HL-60 (cell line): ENCODE results near the gene SORCS1.

Experiments
- DNase-seq, 2 experiments: peaks; one replicate each; pipeline ENCODE4 v3.0.0-alpha.2; 2010 to 2020; ENCODE audit warnings: low read depth in 1 of 2, low spot score in 1 of 2
- H3K27ac ChIP-seq: fragments of 250-450 bp; sonication (Bioruptor Pico); replicated peaks from 2 replicates; pipeline ENCODE4 v1.5.1; 2020; ENCODE audit warnings: mild to moderate bottlenecking, moderate library complexity
- H3K27me3 ChIP-seq: fragments of 250-450 bp; sonication (Bioruptor Pico); 2 replicates; pipeline ENCODE4 v1.5.1; 2021; ENCODE audit warnings: mild to moderate bottlenecking, moderate library complexity; ENCODE audit not compliant: insufficient read depth, poor library complexity, severe bottlenecking
- H3K4me3 ChIP-seq: replicated peaks from 2 replicates; pipeline ENCODE4 v1.5.1; 2011; ENCODE audit warnings: mild to moderate bottlenecking, control low read depth, low read length; ENCODE audit not compliant: insufficient read depth
- CTCF ChIP-seq: IDR thresholded peaks from one replicate; pipeline ENCODE4 v1.5.1; 2011; ENCODE audit warnings: low read length, control low read depth, inconsistent platforms; ENCODE audit not compliant: insufficient read depth
- GABPA ChIP-seq: IDR thresholded peaks from 2 replicates; pipeline ENCODE4 v1.6.1; 2012; ENCODE audit warnings: low read depth
- POLR2AphosphoS5 ChIP-seq: IDR thresholded peaks from 2 replicates; pipeline ENCODE4 v1.6.1; 2012; ENCODE audit warnings: low read depth
- REST ChIP-seq: IDR thresholded peaks from 2 replicates; pipeline ENCODE4 v1.6.1; 2012; ENCODE audit warnings: low read depth; ENCODE audit not compliant: insufficient replicate concordance
- SPI1 ChIP-seq: IDR thresholded peaks from 2 replicates; pipeline ENCODE4 v1.6.1; 2012; ENCODE audit warnings: low read depth, mild to moderate bottlenecking, borderline replicate concordance

SORCS1 gene

GRCh38 chr10:106655636-106656035, 508.9 kb downstream of the SORCS1 start:
- TF ChIP-seq CTCF = no peak
- TF ChIP-seq GABPA = no peak
- no peak for TF ChIP-seq POLR2AphosphoS5
- TF ChIP-seq REST = no peak
- Histone ChIP-seq H3K4me3 (no peak overlapping the region), H3K27ac (no peak overlapping the region), H3K27me3 (no peaks in the 10 kb centered on the region)
- DNase-seq = no peak

DNA sequence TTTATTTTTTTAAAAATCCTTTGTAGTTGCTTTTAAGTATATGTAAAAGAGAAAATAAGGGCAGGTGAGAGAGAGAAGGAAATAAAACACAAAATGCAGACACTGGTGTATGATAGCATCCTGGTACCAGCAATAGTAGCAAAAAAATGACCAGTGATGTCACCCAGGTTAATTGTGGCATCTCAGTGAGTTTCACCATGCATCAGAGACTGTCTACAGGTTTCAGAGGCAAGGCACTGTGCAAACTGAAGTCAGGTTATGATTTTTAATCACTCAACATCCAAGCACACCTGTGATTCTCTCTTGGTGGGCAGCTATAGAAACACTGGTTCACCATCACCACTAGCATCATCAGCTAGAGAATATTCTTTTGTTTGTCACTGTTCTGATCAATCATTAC, 509.3 kb downstream of the SORCS1 start:
- no peak overlapping the region for H3K27ac ChIP-seq
- DNase-seq = no peak

GRCh38 chr10:106652279-106652678, 512.2 kb downstream of the SORCS1 start:
- H3K4me3 ChIP-seq = no peak overlapping the region
- TF ChIP-seq SPI1 (no peak), CTCF (no peak), GABPA (no peak), POLR2AphosphoS5 (no peak), REST (no peak)
- H3K27me3 ChIP-seq = no peaks in the 10 kb centered on the region
- DNase-seq = no peak
- no peak overlapping the region for H3K27ac ChIP-seq

More for the DNA sequence above, 509.3 kb downstream of the SORCS1 start:
- no peak overlapping the region for H3K4me3 ChIP-seq
- no peak for TF ChIP-seq POLR2AphosphoS5
- no peak for TF ChIP-seq SPI1
- TF ChIP-seq REST = no peak
- TF ChIP-seq CTCF = no peak
- TF ChIP-seq GABPA = no peak
- H3K27me3 ChIP-seq = no peaks in the 10 kb centered on the region
